Left ventricle myocardium inferior (tissue), 1 donor: ENCODE results near the gene AARSD1. TPM values are rescaled to one million over a fixed set of nuclear protein-coding genes. Genes with fewer than 3 reads are reported as not detected.

Source experiments
- DNase-seq: peaks from one replicate; pipeline ENCODE4 v3.0.0-alpha.2; 2020
- H3K27ac ChIP-seq: fragments of 200-600 bp; replicated peaks from 2 replicates; pipeline ENCODE4 v1.8.0; 2021
- H3K27me3 ChIP-seq: fragments of 200-600 bp; 2 replicates; pipeline ENCODE4 v1.8.0; 2021; ENCODE audit warnings: low read depth
- H3K36me3 ChIP-seq: fragments of 200-600 bp; 2 replicates; pipeline ENCODE4 v1.8.0; 2021
- H3K4me1 ChIP-seq: fragments of 200-600 bp; 2 replicates; pipeline ENCODE4 v1.8.0; 2021
- H3K4me3 ChIP-seq: fragments of 200-600 bp; 2 replicates; pipeline ENCODE4 v1.8.0; 2021; ENCODE audit warnings: mild to moderate bottlenecking, moderate library complexity
- H3K9me3 ChIP-seq: fragments of 200-600 bp; replicated peaks from 2 replicates; pipeline ENCODE4 v1.8.0; 2021
- CTCF ChIP-seq: fragments of 200-600 bp; IDR thresholded peaks from 2 replicates; pipeline ENCODE4 v1.8.0; 2021; ENCODE audit warnings: antibody characterized with exemption, mild to moderate bottlenecking, borderline replicate concordance
- intact Hi-C: fragments of 100-400 bp; cut with micrococcal nuclease; formaldehyde crosslinking; loops from one replicate; pipeline ENCODE4 v1.11.0; 2022
- long read RNA-seq: library from polyadenylated mRNA; unstranded; transcript quantifications from one replicate; pipeline ENCODE4 v2.0.0, GENCODE V29; 2021
- total RNA-seq: library from RNA; stranded (reverse); fragmentation: NEBNext Ultra II Directional; extraction: Animal tissue kit (Norgen Biotek cat#: 25700); gene quantifications from one replicate; pipeline ENCODE4 v1.2.1, GENCODE V29; 2021
- donor health status: DM: no; HTN: yes; CAD: no; lungs with severe emphysema.

Gene AARSD1
- total RNA-seq, result 26.0 TPM
- long read RNA-seq, transcript AARSD1-202 (12 exons, 1,322 nt), result major isoform, 22 of 34 reads
- long read RNA-seq, partial matches to known transcripts, result 5 of 34 reads
- long read RNA-seq, other reads (novel, unspliced or antisense), result 7 of 34 reads

- Histone ChIP-seq H3K27me3 (no peaks in the 10 kb centered on the region), H3K36me3 (peaks cover 36% of the 10 kb centered on the region), H3K27ac (peak within 1 kb of the TSS; percentile 94), H3K4me3 (peak within 1 kb of the TSS; percentile 83), H3K4me1 (peaks cover 25% of the 10 kb centered on the region), H3K9me3 (no peaks in the 10 kb centered on the region)
- TF ChIP-seq CTCF, result no peak
- intact Hi-C loops, result no loop called here
- DNase-seq, result peak; percentile 92
Measured at GRCh38 chr17:42964161-42964932, at the start of gene AARSD1. AARSD1 (minus strand) TSS chr17:42964454; CDS start chr17:42964440, 14 bp downstream.

GRCh38 chr17:43013296-43013695, 49.0 kb upstream of the AARSD1 start:
- Histone ChIP-seq H3K36me3 (peaks cover 41% of the 10 kb centered on the region), H3K27ac (peak overlapping the region; percentile 86), H3K27me3 (no peaks in the 10 kb centered on the region), H3K9me3 (no peaks in the 10 kb centered on the region), H3K4me1 (peaks cover 90% of the 10 kb centered on the region), H3K4me3 (no peak overlapping the region)
- DNase-seq, result no peak
- intact Hi-C loops, result no loop called here
- no peak for TF ChIP-seq CTCF

GRCh38 chr17:43011728-43012472, 47.6 kb upstream of the AARSD1 start:
- Histone ChIP-seq H3K36me3 (peaks cover 30% of the 10 kb centered on the region), H3K4me1 (peaks cover 99% of the 10 kb centered on the region), H3K9me3 (no peaks in the 10 kb centered on the region), H3K4me3 (no peak overlapping the region), H3K27me3 (no peaks in the 10 kb centered on the region), H3K27ac (peak overlapping the region; percentile 86)
- DNase-seq, result no peak
- no peak for TF ChIP-seq CTCF
- intact Hi-C loops, result no loop called here

- Histone ChIP-seq H3K27me3 (no peaks in the 10 kb centered on the region), H3K27ac (peak overlapping the region; percentile 86), H3K4me3 (no peak overlapping the region), H3K36me3 (peaks cover 19% of the 10 kb centered on the region), H3K9me3 (no peaks in the 10 kb centered on the region), H3K4me1 (peaks cover 95% of the 10 kb centered on the region)
- no peak for DNase-seq
- intact Hi-C loops, result no loop called here
- TF ChIP-seq CTCF, result no peak
Measured at GRCh38 chr17:43010667-43011308, 46.5 kb upstream of the AARSD1 start.

- TF ChIP-seq CTCF, result peak; percentile 61
- DNase-seq, result peak; percentile 85
- intact Hi-C loops, result no loop called here
Measured at GRCh38 chr17:43006639-43007551, 42.6 kb upstream of the AARSD1 start, which contains the start of gene IFI35. IFI35 (plus strand) TSS chr17:43006784; CDS start chr17:43006948, 164 bp downstream.

More at GRCh38 chr17:43006639-43007551, 42.6 kb upstream of the AARSD1 start, which contains the start of gene IFI35:
- H3K4me1 ChIP-seq, result peaks cover 63% of the 10 kb centered on the region
- H3K36me3 ChIP-seq, result peaks cover 32% of the 10 kb centered on the region
- no peaks in the 10 kb centered on the region for H3K27me3 ChIP-seq
- peak within 1 kb of the TSS; percentile 69 for H3K4me3 ChIP-seq
- no peaks in the 10 kb centered on the region for H3K9me3 ChIP-seq
- peak within 1 kb of the TSS; percentile 89 for H3K27ac ChIP-seq
